HG03045 (cell line): ENCODE data around the gene SEC16A.

Experiments used
- ATAC-seq: cut with Tn5 transposase; IDR thresholded peaks from one replicate; pipeline ENCODE4 v1.9.1; 2021; ENCODE audit warnings: mild to moderate bottlenecking, moderate library complexity; ENCODE audit not compliant: unreplicated experiment

The SEC16A gene

DNA sequence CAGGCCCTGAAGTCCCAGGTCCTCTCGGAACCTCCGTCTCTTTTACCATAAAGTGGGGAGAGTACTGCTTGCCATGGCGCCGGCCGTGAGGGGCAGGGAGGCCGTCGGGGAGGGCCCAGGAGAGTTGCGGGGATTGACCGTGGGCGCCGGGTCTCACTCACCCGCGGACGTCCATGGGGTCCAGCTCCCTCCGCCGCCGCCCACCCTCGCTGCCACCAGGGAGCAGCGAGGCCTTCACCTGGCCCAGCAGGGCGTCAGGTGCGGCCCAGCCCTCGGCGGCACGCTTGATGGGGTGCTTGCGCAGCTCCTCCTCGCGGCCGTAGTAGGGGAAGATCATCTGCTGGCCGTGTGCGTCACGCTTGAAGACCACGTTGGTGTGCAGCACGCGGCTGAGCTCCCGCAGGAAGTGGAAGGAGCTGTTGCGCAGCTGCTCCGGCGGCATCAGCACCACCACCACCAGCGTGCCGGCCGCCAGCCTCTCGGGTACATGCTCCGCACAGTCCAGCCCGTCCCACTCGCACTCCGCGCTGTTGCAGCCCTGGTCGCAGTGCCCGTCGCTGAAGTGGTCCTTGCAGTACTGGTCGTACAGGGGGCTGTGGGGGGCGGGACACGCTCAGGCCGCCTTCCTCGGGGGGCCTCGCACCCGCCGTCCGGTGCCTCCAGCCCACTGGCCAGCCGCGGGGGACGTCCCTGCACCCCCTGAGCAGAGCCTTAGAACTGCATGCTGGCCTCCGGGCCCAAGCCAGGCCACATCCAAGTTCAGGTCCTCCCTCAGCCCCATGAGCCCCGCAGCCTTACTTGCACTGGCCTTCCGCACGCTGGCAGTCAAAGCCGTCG lies 21.9 kb upstream of the SEC16A start:
- ATAC-seq = no peak

DNA sequence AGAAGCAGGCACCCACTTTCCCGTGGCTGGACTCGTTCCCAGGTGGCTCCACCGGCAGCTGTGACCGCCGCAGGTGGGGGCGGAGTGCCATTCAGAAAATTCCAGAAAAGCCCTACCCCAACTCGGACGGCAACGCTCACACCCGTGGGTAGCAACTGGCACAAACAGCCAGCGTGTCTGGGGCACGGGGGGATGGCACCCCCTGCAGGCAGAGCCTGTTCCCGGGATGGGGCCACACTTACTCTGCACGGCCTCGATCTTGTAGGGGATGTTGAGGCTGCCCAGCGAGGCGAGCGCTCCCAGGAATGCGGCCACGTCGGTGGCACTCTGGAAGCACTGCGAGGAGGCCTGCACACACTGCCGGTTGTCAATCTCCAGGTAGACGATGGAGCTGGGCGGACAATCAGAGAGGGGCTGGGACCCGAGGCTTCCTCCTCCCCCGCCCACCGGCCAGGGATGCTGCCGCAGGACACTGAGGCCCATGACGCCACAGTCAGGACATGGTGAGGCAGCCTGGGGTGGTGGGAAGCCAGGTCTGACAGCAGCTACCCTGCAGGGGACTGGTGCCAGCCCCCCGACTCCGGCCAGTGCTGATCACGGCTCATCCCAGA lies 20.2 kb upstream of the SEC16A start:
- no peak for ATAC-seq

DNA sequence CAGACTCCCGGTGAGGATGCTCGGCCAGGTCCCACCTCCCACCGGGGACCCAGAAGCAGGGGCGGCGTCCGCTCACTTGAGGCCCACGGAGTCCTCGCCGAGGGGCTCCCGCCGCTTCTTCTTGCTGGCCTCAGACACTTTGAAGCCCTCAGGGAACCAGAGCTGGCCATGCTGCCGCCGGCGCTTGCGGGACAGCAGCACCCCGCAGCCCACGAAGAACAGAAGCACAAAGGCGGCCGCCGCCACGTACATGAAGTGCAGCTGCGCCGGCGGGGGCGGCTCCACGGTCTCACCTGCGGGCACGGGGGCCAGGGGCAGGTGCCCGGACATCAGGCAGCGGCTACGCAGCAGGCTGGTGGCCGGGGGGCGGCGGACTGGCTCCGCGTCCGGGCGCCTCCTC lies 19.4 kb upstream of the SEC16A start:
- ATAC-seq = no peak

DNA sequence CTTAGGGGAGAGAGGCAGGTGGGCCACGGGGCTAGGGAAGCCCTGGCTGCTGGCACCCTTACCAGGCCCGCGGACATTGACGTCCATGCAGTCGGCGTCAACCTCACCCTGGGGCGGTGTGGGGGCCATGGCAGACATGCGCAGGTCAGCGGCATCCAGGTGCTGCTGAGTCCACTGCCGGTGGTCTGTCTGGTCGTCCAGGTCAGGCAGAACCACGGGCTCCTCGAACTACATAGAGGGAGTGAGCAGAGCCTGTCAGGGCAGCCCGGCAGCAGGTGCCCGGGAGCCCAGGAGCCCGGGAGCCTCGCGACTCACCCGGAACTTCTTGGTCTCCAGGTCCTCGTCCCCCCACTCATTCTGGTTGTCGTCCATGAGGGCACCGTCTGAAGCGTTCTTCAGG lies 18.8 kb upstream of the SEC16A start:
- no peak for ATAC-seq

DNA sequence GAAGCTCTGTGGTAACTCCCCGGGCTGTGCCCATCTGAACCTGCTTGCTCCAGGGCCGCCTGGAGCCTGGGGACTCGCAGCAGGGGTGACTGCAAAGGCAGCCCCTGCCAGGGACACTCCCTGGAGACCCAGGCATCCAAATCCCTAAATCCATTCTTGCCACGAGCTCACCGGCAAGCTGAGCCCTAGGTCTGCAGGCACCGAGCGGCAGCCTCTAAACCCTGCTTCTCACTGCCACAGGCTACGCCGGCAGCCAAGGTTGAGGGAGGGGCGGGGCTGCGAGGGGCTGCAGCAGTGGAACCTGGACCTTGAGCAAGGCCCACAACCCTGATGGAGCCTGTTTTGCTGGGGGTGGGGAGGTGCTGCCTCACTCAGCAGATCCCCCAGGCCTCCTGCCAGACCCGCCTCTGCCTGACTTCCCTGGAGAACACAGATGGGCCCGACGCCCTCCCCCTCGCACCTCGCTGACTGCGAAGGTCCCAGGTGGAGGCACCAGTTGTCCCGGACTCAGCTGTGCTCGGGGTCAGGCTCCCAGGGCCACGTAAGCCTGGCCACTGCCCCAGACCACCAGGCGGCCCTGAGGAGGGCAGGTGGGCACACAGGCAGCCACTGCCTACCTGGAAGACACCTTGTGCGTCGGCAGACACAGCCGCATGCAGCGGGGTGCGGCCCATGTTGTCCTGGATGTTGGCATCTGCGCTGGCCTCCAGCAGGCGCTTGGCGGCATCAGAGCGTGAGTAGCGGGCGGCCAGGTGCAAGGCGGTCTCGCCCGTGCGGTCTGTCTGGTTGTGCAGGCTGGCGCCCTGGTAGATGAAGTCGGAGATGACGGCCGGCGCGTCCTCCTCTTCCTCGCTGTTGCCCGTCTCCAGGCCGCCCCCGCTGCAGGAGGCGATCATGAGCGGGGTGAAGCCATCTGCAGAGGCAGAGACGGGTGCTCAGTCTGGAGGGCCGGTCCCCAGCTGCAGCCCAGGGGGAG lies 17.4 kb upstream of the SEC16A start:
- no peak for ATAC-seq

DNA sequence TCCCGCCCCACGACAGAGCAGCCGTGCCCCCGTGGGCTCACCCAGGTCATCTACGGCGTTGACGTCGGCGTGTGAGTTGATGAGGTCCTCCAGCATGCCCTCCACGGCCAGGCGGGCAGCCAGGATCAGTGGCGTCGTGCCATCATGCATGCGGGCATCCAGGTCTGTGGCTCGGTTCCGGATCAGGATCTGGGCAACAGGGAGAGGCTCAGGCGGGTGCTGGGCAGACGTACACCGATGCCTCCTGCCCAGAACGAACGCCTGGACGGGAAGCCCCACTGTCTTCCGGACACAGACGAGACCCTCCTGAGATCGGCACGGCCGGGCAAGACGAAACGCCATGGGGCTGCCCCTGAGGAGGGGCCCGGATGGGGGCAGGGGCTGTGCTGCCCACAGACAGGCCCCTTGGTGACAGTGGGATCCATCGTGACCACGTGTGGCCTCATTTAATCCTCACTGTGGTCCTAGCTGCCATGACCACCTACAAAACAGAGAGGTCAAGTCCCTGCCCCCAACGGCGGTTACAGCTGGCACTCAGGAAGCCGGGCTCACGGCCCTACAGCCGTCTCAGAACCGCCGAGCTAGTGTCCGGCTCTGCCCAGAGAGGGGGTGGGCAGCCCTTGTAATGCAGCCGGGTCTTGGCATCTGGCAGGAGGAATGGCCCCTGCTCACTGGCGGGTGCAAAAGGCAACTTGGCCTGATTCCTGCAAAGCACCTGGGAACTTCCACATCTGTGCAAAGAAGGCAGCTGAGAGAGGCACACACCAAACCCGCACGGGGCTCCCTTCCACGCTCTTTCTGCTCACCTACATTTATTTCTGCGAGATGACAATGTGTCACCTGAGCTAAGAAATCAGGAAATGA lies 16.5 kb upstream of the SEC16A start:
- no peak for ATAC-seq

DNA sequence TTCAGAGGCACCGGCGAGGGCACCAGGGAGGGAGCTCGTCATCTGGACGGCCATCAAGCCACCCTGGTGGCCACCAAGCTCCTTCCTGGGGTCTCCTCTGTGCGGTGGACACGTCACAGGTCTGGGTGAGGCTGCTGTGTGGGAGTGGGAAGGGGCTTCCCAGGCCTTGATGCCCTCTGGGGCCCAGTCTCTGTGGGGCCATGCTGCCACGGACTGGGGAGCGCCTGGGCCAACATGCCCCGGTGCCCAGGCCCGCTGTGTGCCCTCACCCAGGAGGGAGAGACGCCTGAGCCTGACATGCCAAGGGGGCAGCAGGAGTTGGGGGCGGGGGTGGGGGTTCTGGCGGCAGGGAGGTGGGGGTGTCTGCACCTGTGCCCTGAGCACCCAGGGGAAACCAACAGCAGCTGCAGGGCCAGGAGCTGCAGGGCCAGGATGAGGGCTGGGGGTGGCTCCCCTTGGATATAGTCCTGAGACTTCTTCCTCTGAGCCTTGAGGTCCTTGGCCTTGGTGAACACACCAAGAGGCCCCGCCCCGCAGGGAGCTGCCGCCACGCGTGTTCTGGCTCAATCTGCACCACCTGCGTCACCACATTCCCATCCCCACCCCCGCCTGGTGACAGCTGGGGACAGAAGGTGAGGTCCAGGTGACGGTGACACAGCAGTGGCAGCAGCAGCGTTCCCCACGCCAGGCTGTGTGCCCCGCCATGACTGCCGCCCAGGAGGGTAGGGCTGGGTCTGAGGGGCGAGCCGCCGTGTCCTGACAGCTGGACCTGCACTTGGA lies 15.3 kb upstream of the SEC16A start:
- ATAC-seq = no peak

DNA sequence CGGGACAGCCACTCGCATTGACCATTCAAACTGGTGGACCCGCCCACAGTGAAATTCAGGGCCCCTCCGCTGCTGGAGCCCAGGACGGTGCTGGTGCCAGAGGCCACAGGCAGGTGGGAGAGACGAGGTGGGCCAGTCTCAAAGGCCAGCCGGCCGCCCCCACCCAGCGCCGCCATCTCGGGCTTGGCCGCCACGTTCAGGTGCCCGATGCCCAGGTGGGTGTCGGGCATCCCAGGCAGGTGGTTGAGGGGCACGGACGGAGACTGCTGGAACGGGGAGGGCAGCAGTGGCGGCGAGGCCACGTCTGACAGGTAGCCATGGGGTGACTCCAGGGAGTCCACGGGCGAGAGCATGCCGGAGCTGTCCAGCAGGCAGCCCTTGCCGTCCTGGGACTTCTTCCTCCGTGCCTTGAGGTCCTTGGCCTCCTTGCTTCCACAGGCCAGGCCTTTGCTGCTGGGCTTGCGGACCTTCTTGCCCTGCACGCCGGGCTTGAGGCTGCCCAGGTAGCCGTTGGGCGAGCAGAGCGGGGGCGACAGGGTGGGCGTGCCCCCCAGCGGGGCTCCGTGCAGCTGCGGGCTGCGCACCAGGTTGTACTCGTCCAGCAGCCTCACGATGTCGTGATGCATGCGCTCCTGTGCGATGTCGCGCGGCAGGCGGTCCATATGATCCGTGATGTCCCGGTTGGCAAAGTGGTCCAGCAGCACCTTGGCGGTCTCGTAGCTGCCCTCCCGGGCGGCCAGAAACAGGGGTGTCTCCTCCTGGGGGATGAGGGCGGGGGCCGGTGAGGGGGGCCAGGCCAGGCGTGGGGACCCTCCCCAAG lies 14.2 kb upstream of the SEC16A start:
- no peak for ATAC-seq

DNA sequence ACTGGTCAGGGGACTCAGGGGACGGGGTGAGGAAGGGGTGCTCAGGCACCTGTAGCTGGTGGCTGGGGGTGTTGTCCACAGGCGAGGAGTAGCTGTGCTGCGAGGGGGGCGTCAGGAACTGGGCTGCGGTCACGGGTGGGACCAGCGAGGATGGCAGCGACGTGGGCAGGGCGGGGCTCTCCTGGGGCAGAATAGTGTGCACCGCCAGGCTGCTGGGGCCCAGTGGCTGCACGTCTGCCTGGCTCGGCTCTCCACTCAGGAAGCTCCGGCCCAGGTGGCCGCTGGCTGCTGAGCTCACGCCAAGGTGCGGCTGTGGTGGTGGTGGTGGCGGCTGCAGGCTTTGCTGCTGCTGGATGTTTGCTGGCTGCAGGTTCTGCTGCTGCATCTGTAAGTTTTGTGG lies 13.3 kb upstream of the SEC16A start:
- ATAC-seq = no peak

DNA sequence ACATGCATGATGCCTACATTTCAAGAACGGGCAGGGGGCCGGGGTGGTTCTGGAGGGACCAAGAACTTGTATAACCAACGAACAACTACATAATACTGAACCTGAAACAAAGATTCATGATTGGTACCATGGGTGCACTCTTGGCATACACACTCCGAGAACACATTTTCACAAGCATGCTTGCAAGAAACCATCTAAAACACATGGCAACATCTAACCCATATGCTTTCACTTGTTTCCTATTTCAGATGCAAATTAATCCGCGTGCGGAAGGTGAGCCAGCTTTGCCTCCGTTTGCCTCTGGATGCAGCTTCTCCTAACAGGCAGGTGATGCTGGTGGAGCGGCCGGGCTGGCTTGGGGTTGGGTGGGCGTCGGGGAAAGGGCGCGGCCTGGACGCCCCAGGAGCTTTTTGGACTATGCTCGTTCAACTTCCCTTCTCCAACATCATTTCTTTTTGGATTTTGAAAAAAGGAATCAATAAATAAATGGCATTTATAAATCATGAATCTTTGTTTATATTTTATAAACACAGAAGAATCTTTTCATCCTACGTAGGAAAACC lies 12.5 kb upstream of the SEC16A start:
- no peak for ATAC-seq

DNA sequence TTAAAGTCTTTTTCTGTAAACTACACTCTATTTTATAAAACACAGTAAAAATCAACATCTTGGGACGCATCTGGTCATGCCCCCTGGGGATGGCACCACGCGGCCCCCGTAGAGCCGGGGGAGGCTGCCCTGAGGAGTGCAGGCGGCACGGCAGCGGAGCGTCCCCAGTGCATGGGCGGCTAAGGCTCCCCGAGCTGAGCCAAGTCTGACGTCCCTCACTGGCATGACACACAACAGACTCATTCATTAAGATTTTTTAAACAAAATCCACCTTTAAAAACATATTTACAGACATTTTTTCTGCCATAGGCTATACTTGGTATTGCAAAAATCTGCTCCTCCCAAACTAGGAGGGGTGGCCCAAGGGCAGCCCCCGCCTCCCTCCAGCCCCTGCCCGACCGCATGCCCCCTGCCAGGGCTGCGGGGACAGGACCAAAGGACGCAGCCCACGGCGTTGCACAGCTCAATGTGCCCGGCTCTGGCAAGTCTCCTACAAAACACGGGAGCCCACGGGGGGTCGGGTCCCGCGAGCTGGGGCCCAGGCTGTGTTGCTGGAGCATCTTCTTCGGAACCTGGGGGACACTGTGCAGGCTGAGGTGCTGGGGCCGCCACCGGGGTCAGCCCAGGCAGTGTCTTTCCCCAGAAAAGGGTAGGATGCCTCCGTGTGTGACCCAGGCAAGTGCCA lies 11.8 kb upstream of the SEC16A start:
- no peak for ATAC-seq

DNA sequence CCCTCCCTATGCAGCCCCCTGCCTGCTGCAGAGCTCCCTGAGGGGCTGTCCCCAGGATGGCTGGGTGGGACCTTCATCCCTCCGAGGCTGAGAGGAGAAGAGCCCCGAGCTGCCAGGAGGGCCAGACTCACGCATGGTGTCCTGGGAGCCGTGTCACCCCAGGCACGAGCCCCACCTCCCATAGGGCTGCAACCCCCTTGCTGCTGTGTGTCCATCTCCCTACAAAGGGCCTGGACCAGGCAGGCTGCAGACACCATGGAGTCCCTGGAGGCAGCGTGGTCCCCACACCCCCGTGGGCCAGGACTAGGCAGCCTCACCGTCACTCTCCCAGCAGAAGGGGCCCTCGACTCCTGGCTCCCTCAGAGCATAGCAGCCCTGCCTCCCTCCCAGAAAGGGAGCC lies 11.2 kb upstream of the SEC16A start:
- no peak for ATAC-seq

DNA sequence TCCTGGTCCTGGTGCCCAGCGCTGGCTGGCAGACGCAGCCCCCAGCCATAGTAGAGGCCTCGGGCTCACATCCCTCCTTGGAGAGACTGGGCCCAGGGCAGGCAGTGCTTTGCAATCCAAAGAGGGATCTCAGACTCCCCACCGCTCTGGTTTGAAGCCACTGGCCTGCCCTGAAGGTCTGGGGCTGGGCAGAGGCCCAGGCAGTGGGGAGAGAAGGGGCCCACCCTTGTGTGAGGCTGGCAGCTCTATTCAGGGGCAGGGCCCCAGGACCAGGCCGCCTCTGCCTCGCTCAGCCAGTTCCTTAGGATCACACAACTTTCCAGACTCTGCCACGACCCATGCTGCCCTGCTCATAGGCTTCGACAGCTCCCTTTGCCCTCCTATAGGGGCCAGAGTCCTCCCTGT lies 10.7 kb upstream of the SEC16A start:
- ATAC-seq = no peak

DNA sequence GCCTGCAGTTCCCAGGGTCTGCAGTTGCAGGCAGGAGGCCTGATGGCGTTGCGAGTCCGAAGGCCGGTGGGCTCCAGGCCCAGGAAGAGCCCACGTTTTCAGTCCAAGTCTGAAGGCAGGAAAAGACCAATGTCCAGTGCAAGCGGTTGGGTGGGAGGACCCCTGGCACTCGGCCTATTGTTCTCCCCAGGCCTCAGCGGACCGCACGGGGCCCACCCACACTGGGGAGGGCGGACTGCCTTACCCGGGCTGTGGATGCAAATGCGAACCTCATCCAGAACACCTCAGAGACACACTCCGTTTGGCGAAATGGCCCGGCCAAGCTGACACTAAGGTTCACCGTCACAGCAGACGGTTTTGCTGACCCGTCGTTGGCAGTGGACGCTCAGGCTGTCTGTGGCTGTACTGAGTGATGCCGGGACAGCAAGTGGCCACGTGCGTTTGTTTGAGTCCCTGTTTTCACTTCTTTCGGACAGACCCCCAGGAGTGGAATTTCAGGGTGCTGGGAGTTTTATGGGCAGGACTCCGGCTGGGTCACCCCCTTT lies 10.2 kb upstream of the SEC16A start:
- no peak for ATAC-seq

DNA sequence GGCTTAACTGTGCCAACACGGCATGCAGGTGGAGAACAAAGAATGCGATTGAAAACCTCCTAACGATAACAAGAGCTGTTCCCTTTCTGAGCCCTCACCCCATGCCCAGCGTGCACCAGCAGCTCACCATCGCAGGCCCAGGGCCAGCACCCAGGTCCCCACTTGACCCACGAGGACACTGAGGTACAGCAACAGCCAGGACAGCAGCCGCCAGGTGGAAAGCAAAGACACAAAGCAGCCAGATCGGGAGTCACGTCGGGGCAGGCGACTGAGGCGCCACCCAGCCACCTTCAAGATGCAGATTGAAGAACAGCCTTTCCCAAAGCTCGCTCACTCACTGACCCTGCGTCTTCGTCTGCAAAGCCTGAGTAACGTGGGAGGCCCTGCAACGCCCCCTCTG lies 6.9 kb upstream of the SEC16A start:
- ATAC-seq = no peak

DNA sequence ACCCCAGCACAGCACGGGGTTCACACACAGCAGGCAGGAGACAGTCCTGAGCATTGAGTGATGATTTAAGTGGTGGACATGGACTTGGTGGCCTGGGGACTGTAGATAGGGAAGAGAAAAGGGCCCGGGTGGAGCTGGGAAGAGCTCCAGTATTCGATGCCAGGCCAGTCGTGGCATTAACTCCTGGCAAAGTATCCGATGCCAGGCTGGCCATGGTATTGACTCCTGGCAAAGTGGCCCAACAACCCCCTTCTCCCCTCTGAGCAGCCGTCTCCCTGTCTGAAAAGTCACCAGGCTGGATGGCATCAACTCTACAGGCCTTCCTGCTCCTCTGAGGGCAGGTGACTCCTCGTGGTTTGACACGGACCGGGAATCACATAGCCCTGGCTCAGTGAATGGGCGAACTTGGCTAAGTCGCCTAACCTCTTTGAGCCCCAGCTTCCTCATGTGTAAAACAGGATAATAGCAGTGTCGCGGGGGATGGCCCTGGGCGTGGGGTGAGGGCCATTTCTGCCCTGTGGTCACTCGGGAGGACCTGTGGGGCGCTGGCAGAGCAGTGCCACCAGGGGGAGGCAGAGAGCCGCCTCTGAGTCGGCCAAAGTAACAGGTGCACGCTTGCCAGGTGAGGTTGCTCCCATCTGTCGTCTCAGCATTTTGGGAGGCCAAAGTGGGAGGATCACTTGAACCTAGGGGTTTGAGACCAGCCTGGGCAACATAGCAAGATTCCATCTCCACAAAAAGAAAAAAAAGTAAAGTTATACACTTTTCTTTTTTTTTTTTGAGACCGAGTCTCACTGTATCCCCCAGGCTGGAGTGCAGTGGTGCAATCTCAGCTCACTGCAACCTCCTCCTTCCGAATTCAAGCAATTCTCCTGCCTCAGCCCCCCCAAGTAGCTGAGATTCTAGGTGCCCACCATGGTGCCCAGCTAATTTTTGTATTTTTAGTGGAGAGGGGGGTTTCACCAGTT lies 5.7 kb upstream of the SEC16A start:
- no peak for ATAC-seq

DNA sequence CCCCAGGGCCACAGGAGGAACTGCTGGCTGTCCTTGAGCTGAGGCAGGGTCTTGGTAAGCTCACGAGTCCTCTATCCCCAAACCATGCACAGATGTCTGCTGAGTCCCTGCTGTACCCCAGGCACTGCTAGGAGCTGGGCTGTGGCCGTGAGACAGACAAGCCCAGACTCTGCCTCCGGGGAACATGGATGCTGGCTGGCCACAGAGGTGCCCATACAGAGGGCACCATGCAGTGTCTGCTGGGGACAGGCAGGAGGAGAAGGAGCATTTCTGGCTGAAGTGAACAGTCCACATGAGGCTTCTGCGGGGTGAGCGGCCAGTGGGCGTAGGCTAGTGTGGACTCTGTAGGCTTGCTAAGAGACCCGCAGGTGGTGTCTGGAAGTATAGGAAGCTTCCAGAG lies 4.8 kb upstream of the SEC16A start:
- ATAC-seq = no peak
